Measurements from ENCODE around the gene AIMP1. TPM values are rescaled to one million over a fixed set of nuclear protein-coding genes. Genes with fewer than 3 reads are reported as not detected.

AIMP1 gene
- total RNA-seq, 1 donor from 2014 or later = 36.3 TPM

DNA sequence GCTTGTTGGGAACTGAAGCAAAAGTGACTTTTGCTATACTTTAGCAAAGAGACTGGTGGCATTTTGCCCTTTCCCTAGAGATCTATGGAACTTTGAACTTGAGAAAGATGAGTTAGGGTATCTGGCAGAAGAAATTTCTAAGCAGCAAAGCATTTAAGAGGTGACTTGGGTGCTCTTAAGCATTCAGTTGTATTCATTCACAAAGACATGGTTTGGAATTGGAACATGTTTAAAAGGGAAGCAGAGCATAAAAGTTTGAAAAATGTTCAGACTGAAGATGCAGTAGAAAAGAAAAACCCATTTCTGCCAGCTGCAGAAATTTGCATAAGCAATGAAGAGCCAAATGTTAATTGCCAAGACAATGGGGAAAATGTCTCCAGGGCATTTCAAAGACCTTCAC, 21.6 kb downstream of the AIMP1 start:
- no peak overlapping the region for H3K27ac Mint-ChIP-seq
- no peak for DNase-seq (ENCODE audit: low spot score, unreplicated experiment)
- peaks cover 3% of the 10 kb centered on the region for H3K4me1 Mint-ChIP-seq (ENCODE audit: low read depth)
- peaks cover 56% of the 10 kb centered on the region for H3K36me3 Mint-ChIP-seq (ENCODE audit: insufficient read depth)
- H3K27me3 Mint-ChIP-seq = no peaks in the 10 kb centered on the region
- no peak for TF ChIP-seq CTCF (IDR thresholded peaks at IDR 0.05; ENCODE audit: unreplicated experiment)
- no peak overlapping the region for H3K4me3 Mint-ChIP-seq (ENCODE audit: low read depth)
- H3K9me3 Mint-ChIP-seq (ENCODE audit: low read depth) = peaks cover 16% of the 10 kb centered on the region

- Mint-ChIP-seq H3K4me1 (ENCODE audit: low read depth) (no peaks in the 10 kb centered on the region), H3K4me3 (ENCODE audit: low read depth) (no peak overlapping the region), H3K9me3 (ENCODE audit: low read depth) (peaks cover 16% of the 10 kb centered on the region), H3K27ac (no peak overlapping the region), H3K36me3 (ENCODE audit: insufficient read depth) (peaks cover 54% of the 10 kb centered on the region), H3K27me3 (no peaks in the 10 kb centered on the region)
- no peak for DNase-seq (ENCODE audit: low spot score, unreplicated experiment)
- no peak for TF ChIP-seq CTCF (IDR thresholded peaks at IDR 0.05; ENCODE audit: unreplicated experiment)
These were observed 22.3 kb downstream of the AIMP1 start for GRCh38 chr4:106338671-106339070.

DNA sequence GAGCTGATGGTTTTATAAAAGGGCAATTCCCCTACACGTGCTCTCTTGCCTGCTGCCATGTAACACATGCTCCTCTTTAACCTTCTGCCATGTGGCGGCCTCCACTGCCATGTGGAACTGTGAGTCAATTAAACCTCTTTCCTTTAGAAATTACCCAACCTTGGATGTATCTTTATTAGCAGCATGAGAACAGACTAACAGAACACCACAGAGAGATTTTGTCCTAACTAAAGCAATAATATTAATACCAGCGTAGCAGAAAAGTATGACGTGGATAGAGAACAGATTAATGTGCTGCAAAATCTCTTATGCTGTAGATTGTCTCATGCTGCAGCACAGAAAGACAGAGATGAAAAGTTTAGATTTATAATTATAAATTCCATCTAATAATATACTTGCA, 23.1 kb downstream of the AIMP1 start:
- peaks cover 3% of the 10 kb centered on the region for H3K4me1 Mint-ChIP-seq (ENCODE audit: low read depth)
- peaks cover 53% of the 10 kb centered on the region for H3K36me3 Mint-ChIP-seq (ENCODE audit: insufficient read depth)
- H3K9me3 Mint-ChIP-seq (ENCODE audit: low read depth) = peaks cover 16% of the 10 kb centered on the region
- DNase-seq (ENCODE audit: low spot score, unreplicated experiment) = no peak
- no peak overlapping the region for H3K27ac Mint-ChIP-seq
- no peak for TF ChIP-seq CTCF (IDR thresholded peaks at IDR 0.05; ENCODE audit: unreplicated experiment)
- no peak overlapping the region for H3K4me3 Mint-ChIP-seq (ENCODE audit: low read depth)
- H3K27me3 Mint-ChIP-seq = no peaks in the 10 kb centered on the region

- peaks cover 4% of the 10 kb centered on the region for H3K4me1 Mint-ChIP-seq (ENCODE audit: low read depth)
These were observed 24.4 kb downstream of the AIMP1 start for GRCh38 chr4:106340774-106341173.

DNA sequence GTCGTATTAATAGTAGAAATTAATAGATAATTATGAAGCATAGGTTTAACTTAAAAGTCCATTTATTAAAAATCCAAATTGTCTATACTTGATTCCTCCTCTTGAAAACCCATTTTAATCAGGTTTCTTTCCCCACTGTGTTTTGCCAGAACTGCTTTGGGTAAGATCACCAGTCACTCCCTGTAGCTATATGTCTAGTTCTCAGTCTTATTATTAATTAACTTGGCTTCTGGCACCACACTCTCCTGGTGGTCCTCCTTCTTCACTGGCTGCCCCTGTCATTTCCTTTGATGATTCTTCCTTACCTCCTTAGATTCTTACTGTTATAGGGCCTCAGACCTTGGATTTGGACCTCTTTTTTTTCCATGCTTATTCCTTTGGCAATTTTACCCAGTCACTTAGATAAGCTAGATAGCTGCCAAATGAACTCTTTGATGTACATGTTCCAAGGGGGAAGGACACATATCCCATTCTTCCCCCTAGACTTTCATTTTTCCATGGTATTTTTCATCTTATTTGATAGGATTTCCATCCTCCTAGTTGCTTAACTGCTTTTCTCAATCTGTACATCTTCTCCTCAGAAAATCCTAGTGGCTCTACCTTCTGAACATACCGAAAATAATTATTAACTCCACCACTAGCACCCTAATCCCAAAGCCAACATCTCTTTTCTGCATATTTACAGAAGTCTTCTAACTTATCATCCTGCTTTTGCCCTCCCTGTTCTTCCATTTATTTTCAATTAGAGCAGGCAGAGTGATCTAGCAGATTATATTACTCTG, 27.7 kb downstream of the AIMP1 start:
- TF ChIP-seq CTCF (IDR thresholded peaks at IDR 0.05; ENCODE audit: unreplicated experiment) = no peak
- Mint-ChIP-seq H3K4me1 (ENCODE audit: low read depth) (peaks cover 4% of the 10 kb centered on the region), H3K27ac (no peak overlapping the region), H3K36me3 (ENCODE audit: insufficient read depth) (peaks cover 23% of the 10 kb centered on the region), H3K4me3 (ENCODE audit: low read depth) (no peak overlapping the region), H3K9me3 (ENCODE audit: low read depth) (peaks cover 12% of the 10 kb centered on the region), H3K27me3 (no peaks in the 10 kb centered on the region)
- DNase-seq (ENCODE audit: low spot score, unreplicated experiment) = no peak

More at GRCh38 chr4:106340774-106341173, 24.4 kb downstream of the AIMP1 start:
- Mint-ChIP-seq H3K27me3 (no peaks in the 10 kb centered on the region), H3K4me3 (ENCODE audit: low read depth) (no peak overlapping the region), H3K27ac (no peak overlapping the region), H3K9me3 (ENCODE audit: low read depth) (peaks cover 16% of the 10 kb centered on the region), H3K36me3 (ENCODE audit: insufficient read depth) (peaks cover 48% of the 10 kb centered on the region)
- no peak for DNase-seq (ENCODE audit: low spot score, unreplicated experiment)
- TF ChIP-seq CTCF (IDR thresholded peaks at IDR 0.05; ENCODE audit: unreplicated experiment) = no peak

Measured in progenitor cell of endocrine pancreas (in vitro differentiated cells).